ENCODE data around the gene COBLL1. TPM values are rescaled to one million over a fixed set of nuclear protein-coding genes. Genes with fewer than 3 reads are reported as not detected.

The COBLL1 gene
- total RNA-seq, 2 donors from 2014 or later: 16.5 to 17.3 TPM

GRCh38 chr2:164777847-164778461, 63.7 kb downstream of the COBLL1 start:
- peak overlapping the region; percentile 27 for H3K27ac Mint-ChIP-seq
- no peaks in the 10 kb centered on the region for H3K9me3 Mint-ChIP-seq
- TF ChIP-seq, protein P1, sequence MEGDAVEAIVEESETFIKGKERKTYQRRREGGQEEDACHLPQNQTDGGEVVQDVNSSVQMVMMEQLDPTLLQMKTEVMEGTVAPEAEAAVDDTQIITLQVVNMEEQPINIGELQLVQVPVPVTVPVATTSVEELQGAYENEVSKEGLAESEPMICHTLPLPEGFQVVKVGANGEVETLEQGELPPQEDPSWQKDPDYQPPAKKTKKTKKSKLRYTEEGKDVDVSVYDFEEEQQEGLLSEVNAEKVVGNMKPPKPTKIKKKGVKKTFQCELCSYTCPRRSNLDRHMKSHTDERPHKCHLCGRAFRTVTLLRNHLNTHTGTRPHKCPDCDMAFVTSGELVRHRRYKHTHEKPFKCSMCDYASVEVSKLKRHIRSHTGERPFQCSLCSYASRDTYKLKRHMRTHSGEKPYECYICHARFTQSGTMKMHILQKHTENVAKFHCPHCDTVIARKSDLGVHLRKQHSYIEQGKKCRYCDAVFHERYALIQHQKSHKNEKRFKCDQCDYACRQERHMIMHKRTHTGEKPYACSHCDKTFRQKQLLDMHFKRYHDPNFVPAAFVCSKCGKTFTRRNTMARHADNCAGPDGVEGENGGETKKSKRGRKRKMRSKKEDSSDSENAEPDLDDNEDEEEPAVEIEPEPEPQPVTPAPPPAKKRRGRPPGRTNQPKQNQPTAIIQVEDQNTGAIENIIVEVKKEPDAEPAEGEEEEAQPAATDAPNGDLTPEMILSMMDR (conservative IDR thresholded peaks at IDR 0.05): no peak

DNA sequence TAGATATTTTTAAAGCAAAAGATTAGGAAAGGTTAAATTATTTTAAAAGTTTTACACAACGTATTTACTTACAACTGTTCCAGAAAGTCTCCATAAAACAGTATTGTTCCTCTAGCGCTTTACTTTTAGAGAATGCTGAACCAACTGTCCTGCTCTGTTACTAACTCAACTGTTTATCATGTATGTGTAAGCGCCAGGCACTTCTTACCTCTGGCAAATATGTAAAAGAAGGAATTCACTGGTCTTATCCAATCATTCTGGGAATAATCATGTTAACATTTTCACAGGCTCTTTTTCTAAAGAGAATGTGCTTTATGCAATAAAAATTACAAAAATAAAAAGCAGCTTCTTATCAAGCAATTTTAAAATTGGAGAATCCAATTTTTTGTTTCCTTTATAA, 68.0 kb downstream of the COBLL1 start:
- Mint-ChIP-seq H3K4me1 (peaks cover 47% of the 10 kb centered on the region), H3K4me3 (no peak overlapping the region), H3K27ac (no peak overlapping the region), H3K36me3 (ENCODE audit: low read depth) (no peaks in the 10 kb centered on the region), H3K9me3 (no peaks in the 10 kb centered on the region), H3K27me3 (ENCODE audit: insufficient read depth) (no peaks in the 10 kb centered on the region)
- H3K9ac ChIP-seq (ENCODE audit: extremely low read depth, low read length, poor library complexity, severe bottlenecking): no peak overlapping the region
- TF ChIP-seq, protein P1 (conservative IDR thresholded peaks at IDR 0.05): no peak
- H3K9me3 ChIP-seq (ENCODE audit: control insufficient read depth, low read length): no peaks in the 10 kb centered on the region
- 92 to 94% methylated on average over 3 of the region's 3 CpGs for WGBS, 2 experiments (ENCODE audit: insufficient coverage in 1 of 2, insufficient read length in 1 of 2)
- no peaks in the 10 kb centered on the region for H3K27me3 ChIP-seq (ENCODE audit: control insufficient read depth, insufficient read depth, low read length, poor library complexity, severe bottlenecking)
- H3K4me1 ChIP-seq (ENCODE audit: control insufficient read depth, insufficient read depth, low read length): peaks cover 5% of the 10 kb centered on the region
- no peak overlapping the region for H3K27ac ChIP-seq (ENCODE audit: low read depth, low read length)
- H3K36me3 ChIP-seq (ENCODE audit: control insufficient read depth, insufficient read depth, low read length): no peaks in the 10 kb centered on the region
- H3K4me3 ChIP-seq (ENCODE audit: low read length): no peak overlapping the region
- DNase-seq: no peak

More at GRCh38 chr2:164777847-164778461, 63.7 kb downstream of the COBLL1 start:
- DNase-seq: no peak
- no peaks in the 10 kb centered on the region for H3K27me3 Mint-ChIP-seq (ENCODE audit: insufficient read depth)
- no peak overlapping the region for H3K4me3 ChIP-seq (ENCODE audit: low read length)
- peaks cover 53% of the 10 kb centered on the region for H3K4me1 Mint-ChIP-seq
- peaks cover 16% of the 10 kb centered on the region for H3K4me1 ChIP-seq (ENCODE audit: control insufficient read depth, insufficient read depth, low read length)
- 88 to 94% methylated on average over 1 of the region's 1 CpG for WGBS, 2 experiments (ENCODE audit: insufficient coverage in 1 of 2, insufficient read length in 1 of 2)
- no peak overlapping the region for H3K27ac ChIP-seq (ENCODE audit: low read depth, low read length)
- no peaks in the 10 kb centered on the region for H3K27me3 ChIP-seq (ENCODE audit: control insufficient read depth, insufficient read depth, low read length, poor library complexity, severe bottlenecking)
- no peak overlapping the region for H3K4me3 Mint-ChIP-seq
- no peaks in the 10 kb centered on the region for H3K36me3 ChIP-seq (ENCODE audit: control insufficient read depth, insufficient read depth, low read length)
- H3K9ac ChIP-seq (ENCODE audit: extremely low read depth, low read length, poor library complexity, severe bottlenecking): no peak overlapping the region
- no peaks in the 10 kb centered on the region for H3K36me3 Mint-ChIP-seq (ENCODE audit: low read depth)
- no peaks in the 10 kb centered on the region for H3K9me3 ChIP-seq (ENCODE audit: control insufficient read depth, low read length)

DNA sequence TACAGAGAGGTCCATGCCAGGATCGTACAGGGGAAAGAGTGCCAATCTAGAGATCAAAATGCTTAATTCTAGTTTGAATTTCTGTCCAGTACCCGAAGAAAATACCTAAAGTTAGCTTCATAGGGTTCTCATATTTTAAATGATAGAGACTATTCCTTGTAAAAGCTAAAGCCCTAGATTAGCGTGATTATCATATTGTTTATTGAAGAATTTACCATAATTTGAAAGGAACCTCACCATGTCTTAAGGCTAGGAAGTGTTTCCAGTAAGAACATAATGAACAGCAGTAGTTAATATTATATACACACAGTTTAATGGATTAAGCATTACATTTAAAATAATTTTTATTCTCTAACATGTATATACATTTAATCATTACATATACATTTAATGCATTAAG, 68.5 kb downstream of the COBLL1 start:
- no peaks in the 10 kb centered on the region for H3K36me3 ChIP-seq (ENCODE audit: control insufficient read depth, insufficient read depth, low read length)
- H3K9me3 Mint-ChIP-seq: no peaks in the 10 kb centered on the region
- no peaks in the 10 kb centered on the region for H3K27me3 Mint-ChIP-seq (ENCODE audit: insufficient read depth)
- peaks cover 46% of the 10 kb centered on the region for H3K4me1 Mint-ChIP-seq
- DNase-seq: no peak
- no peak overlapping the region for H3K9ac ChIP-seq (ENCODE audit: extremely low read depth, low read length, poor library complexity, severe bottlenecking)
- H3K27ac ChIP-seq (ENCODE audit: low read depth, low read length): no peak overlapping the region
- 100% methylated on average over 1 to 3 of the region's 3 CpGs for WGBS, 2 experiments (ENCODE audit: insufficient coverage in 1 of 2, insufficient read length in 1 of 2)
- no peak overlapping the region for H3K4me3 ChIP-seq (ENCODE audit: low read length)
- H3K4me1 ChIP-seq (ENCODE audit: control insufficient read depth, insufficient read depth, low read length): peaks cover 5% of the 10 kb centered on the region
- H3K27ac Mint-ChIP-seq: no peak overlapping the region
- H3K4me3 Mint-ChIP-seq: no peak overlapping the region
- no peaks in the 10 kb centered on the region for H3K36me3 Mint-ChIP-seq (ENCODE audit: low read depth)
- TF ChIP-seq, protein P1 (conservative IDR thresholded peaks at IDR 0.05): no peak
- H3K9me3 ChIP-seq (ENCODE audit: control insufficient read depth, low read length): no peaks in the 10 kb centered on the region
- no peaks in the 10 kb centered on the region for H3K27me3 ChIP-seq (ENCODE audit: control insufficient read depth, insufficient read depth, low read length, poor library complexity, severe bottlenecking)

Measured in endodermal cell (in vitro differentiated cells).